Gastroesophageal sphincter (tissue), 3 donors: ENCODE measurements around the gene SNX6.

ENCODE experiments used
- EP300 ChIP-seq: sonication (generic); formaldehyde crosslinking; IDR thresholded peaks from one replicate; pipeline ENCODE4 v1.6.1; 2017; ENCODE audit warnings: antibody characterized with exemption, mild to moderate bottlenecking
- POLR2A ChIP-seq, 2 donors: fragments of 450-650 bp; IDR thresholded peaks; one replicate each; pipeline ENCODE4 v1.6.1; 2017; ENCODE audit warnings: antibody characterized with exemption in 2 of 2, mild to moderate bottlenecking in 2 of 2, moderate library complexity in 1 of 2
- POLR2AphosphoS5 ChIP-seq: sonication (generic); formaldehyde crosslinking; IDR thresholded peaks from one replicate; pipeline ENCODE4 v1.6.1; 2017; ENCODE audit warnings: antibody characterized with exemption
- TF ChIP-seq, protein P1 (sequence below), 4 experiments: fragments of 200-600 bp in 2 of 4; fragments of 450-650 bp in 2 of 4; sonication (generic) in 1 of 4; IDR thresholded peaks; one replicate each; pipeline ENCODE4 v1.5.1; 2017 to 2019; ENCODE audit warnings: antibody characterized with exemption in 4 of 4, mild to moderate bottlenecking in 2 of 4, moderate library complexity in 2 of 4

DNA sequence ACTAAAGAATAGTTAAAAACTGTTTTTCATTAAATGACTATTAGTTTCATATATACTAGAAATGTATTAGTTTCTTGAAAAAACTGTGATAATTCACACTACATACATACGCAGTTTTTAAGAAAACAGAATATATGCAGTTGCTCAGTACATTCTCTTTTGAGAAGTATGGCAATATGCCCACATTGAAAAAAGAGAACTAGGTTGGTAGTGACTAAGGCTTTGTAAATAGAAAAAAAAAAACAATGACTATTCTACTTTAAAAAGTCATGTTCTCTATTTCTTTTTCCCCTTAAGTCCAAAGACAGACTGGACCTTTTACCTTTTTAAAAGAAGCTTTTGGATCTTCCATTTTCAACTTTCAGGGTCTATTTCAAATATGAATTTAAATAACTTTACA, 25.0 kb downstream of the SNX6 start:
- TF ChIP-seq, protein P1, sequence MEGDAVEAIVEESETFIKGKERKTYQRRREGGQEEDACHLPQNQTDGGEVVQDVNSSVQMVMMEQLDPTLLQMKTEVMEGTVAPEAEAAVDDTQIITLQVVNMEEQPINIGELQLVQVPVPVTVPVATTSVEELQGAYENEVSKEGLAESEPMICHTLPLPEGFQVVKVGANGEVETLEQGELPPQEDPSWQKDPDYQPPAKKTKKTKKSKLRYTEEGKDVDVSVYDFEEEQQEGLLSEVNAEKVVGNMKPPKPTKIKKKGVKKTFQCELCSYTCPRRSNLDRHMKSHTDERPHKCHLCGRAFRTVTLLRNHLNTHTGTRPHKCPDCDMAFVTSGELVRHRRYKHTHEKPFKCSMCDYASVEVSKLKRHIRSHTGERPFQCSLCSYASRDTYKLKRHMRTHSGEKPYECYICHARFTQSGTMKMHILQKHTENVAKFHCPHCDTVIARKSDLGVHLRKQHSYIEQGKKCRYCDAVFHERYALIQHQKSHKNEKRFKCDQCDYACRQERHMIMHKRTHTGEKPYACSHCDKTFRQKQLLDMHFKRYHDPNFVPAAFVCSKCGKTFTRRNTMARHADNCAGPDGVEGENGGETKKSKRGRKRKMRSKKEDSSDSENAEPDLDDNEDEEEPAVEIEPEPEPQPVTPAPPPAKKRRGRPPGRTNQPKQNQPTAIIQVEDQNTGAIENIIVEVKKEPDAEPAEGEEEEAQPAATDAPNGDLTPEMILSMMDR (IDR thresholded peaks at IDR 0.05): no peak
- TF ChIP-seq POLR2AphosphoS5 (no peak), POLR2A (IDR thresholded peaks at IDR 0.05) (no peak), EP300 (no peak)
